ENCODE data around the gene SIK3.

The SIK3 gene

GRCh38 chr11:117039900-117040299 lies 58.3 kb downstream of the SIK3 start:
- TF ChIP-seq, protein P1, sequence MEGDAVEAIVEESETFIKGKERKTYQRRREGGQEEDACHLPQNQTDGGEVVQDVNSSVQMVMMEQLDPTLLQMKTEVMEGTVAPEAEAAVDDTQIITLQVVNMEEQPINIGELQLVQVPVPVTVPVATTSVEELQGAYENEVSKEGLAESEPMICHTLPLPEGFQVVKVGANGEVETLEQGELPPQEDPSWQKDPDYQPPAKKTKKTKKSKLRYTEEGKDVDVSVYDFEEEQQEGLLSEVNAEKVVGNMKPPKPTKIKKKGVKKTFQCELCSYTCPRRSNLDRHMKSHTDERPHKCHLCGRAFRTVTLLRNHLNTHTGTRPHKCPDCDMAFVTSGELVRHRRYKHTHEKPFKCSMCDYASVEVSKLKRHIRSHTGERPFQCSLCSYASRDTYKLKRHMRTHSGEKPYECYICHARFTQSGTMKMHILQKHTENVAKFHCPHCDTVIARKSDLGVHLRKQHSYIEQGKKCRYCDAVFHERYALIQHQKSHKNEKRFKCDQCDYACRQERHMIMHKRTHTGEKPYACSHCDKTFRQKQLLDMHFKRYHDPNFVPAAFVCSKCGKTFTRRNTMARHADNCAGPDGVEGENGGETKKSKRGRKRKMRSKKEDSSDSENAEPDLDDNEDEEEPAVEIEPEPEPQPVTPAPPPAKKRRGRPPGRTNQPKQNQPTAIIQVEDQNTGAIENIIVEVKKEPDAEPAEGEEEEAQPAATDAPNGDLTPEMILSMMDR (IDR thresholded peaks at IDR 0.05), result no peak

DNA sequence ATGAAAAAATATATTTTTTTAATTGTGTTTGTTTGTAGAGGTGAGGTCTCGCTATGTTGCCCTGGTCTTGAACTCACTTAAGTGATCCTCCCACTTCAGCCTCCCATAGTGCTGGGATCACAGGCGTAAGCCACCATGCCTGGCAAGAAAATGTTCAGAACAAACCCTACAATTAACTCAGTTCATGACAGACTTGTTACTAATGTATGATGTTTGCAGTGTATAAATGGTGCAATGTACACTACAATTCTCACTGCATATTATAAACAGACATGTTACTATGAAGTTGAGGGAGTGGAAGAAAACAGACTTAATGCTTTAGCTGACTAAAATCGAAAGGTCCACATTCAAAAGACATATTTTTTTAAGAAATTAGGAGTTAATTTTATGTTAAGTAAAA lies 59.0 kb downstream of the SIK3 start:
- TF ChIP-seq, protein P1 (IDR thresholded peaks at IDR 0.05), result no peak

GRCh38 chr11:117037975-117038350 lies 60.3 kb downstream of the SIK3 start:
- TF ChIP-seq, protein P1 (IDR thresholded peaks at IDR 0.05), result no peak

GRCh38 chr11:117037279-117037974 lies 60.8 kb downstream of the SIK3 start:
- TF ChIP-seq, protein P1 (IDR thresholded peaks at IDR 0.05), result no peak

DNA sequence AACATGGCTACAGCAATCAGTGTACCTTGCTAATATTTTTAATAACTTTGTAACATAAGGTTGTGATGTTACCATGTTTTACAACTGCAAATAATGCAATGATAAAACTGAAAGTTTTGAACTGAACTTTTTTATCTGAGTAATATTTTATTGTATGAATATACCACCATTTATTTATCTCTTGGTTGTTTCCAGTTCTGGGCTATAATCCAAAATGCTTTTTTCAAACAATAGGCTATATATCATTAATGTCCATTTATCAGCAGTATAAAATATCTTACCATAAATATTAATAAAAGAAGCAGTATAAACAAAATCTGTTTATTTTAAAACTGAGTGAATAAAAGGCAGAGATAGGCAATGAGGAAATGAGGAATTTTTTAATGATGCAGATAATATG lies 63.3 kb downstream of the SIK3 start:
- TF ChIP-seq, protein P1 (IDR thresholded peaks at IDR 0.05), result no peak

GRCh38 chr11:117026593-117027330 lies 71.5 kb downstream of the SIK3 start:
- TF ChIP-seq, protein P1 (IDR thresholded peaks at IDR 0.05), result no peak

- TF ChIP-seq, protein P1 (IDR thresholded peaks at IDR 0.05), result no peak
These were observed 75.0 kb downstream of the SIK3 start for GRCh38 chr11:117023178-117023577.
